ENCODE results near the gene UBE2L6. TPM values are rescaled to one million over a fixed set of nuclear protein-coding genes. Genes with fewer than 3 reads are reported as not detected.

Gene UBE2L6
- polyA plus RNA-seq, 2 of the 4 experiments (the other 2 are of a cell fraction), result 14.8 to 18.2 TPM

- TF ChIP-seq ELK1 (IDR thresholded peaks at IDR 0.05; ENCODE audit: low read depth, low read length), result no peak
- TF ChIP-seq CTCF (IDR thresholded peaks at IDR 0.05), result peak; percentile 96
- no peak for TF ChIP-seq FOXS1 (CRISPR knock-in tag; IDR thresholded peaks at IDR 0.05)
- TF ChIP-seq MAZ (IDR thresholded peaks at IDR 0.05; ENCODE audit: borderline replicate concordance, low read depth, low read length), result no peak
Measured at GRCh38 chr11:57527056-57527631, 40.3 kb downstream of the UBE2L6 start (continued).

DNA sequence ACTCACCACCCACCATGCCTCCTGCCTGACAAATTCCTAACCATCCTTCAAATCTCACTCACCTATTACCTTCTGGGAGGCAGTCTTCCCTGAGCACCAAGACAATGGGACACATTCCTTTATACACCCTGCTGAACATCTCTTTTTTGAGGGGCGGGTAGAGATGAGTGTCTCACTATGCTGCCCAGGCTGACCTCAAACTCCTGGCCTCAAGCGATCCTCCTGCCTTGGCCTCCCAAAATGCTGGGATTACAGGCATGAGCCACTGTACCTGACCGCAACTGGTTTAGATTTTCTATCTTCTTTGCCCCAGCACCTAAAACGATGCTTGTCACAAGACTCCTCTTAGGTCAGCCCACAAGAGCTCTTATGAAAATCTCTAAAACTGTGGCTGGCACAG lies 44.1 kb downstream of the UBE2L6 start:
- Histone ChIP-seq H3K4me1 (no peaks in the 10 kb centered on the region), H3K9me3 (no peaks in the 10 kb centered on the region), H3K4me3 (no peak overlapping the region), H3K27ac (no peak overlapping the region), H3K4me2 (no peak overlapping the region)
- ChIA-PET CTCF (interaction anchor here (0.6 to 11.3 kb wide), 6 partner anchors 7 to 175 kb away, joined by 4 to 299 read pairs (median 122); partner anchors contain the start of genes RTN4RL2 and SLC43A1), POLR2A (interaction anchor here (2.2 kb wide), 1 partner anchor 178 kb away, joined by 8 read pairs; no protein-coding TSS in a partner anchor)
- FAIRE-seq (no peak), DNase-seq (ENCODE audit: low read depth in 1 of 2, low spot score in 1 of 2) (no peak), ATAC-seq (no peak)
- 74% methylated on average over 4 of the region's 4 CpGs for WGBS (ENCODE audit: missing lambda C conversion rate)
- TF ChIP-seq PHF8 (IDR thresholded peaks at IDR 0.05; ENCODE audit: borderline replicate concordance, low read depth) (no peak), KDM1A (IDR thresholded peaks at IDR 0.05; ENCODE audit: low read depth) (no peak), CHD4 (IDR thresholded peaks at IDR 0.05; ENCODE audit: borderline replicate concordance) (no peak), HOXA7 (CRISPR knock-in tag; IDR thresholded peaks at IDR 0.05) (no peak)
- TF ChIP-seq, protein P1, sequence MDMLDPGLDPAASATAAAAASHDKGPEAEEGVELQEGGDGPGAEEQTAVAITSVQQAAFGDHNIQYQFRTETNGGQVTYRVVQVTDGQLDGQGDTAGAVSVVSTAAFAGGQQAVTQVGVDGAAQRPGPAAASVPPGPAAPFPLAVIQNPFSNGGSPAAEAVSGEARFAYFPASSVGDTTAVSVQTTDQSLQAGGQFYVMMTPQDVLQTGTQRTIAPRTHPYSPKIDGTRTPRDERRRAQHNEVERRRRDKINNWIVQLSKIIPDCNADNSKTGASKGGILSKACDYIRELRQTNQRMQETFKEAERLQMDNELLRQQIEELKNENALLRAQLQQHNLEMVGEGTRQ (IDR thresholded peaks at IDR 0.05), result no peak

- no peak for FAIRE-seq
- H3K4me2 ChIP-seq, result no peak overlapping the region
Measured at GRCh38 chr11:57521116-57521515, 46.4 kb downstream of the UBE2L6 start.

More at GRCh38 chr11:57521116-57521515, 46.4 kb downstream of the UBE2L6 start:
- no peak overlapping the region for H3K4me3 ChIP-seq
- DNase-seq (ENCODE audit: low read depth in 1 of 2, low spot score in 1 of 2), result no peak
- no peak for TF ChIP-seq EHF (CRISPR knock-in tag; IDR thresholded peaks at IDR 0.05)
- TF ChIP-seq, protein P2, sequence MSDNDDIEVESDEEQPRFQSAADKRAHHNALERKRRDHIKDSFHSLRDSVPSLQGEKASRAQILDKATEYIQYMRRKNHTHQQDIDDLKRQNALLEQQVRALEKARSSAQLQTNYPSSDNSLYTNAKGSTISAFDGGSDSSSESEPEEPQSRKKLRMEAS (IDR thresholded peaks at IDR 0.05), result no peak
- TF ChIP-seq, protein P3, sequence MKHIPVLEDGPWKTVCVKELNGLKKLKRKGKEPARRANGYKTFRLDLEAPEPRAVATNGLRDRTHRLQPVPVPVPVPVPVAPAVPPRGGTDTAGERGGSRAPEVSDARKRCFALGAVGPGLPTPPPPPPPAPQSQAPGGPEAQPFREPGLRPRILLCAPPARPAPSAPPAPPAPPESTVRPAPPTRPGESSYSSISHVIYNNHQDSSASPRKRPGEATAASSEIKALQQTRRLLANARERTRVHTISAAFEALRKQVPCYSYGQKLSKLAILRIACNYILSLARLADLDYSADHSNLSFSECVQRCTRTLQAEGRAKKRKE (CRISPR knock-in tag; IDR thresholded peaks at IDR 0.05; ENCODE audit: low read depth), result no peak
- TF ChIP-seq, protein P4, sequence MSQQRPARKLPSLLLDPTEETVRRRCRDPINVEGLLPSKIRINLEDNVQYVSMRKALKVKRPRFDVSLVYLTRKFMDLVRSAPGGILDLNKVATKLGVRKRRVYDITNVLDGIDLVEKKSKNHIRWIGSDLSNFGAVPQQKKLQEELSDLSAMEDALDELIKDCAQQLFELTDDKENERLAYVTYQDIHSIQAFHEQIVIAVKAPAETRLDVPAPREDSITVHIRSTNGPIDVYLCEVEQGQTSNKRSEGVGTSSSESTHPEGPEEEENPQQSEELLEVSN (IDR thresholded peaks at IDR 0.05; ENCODE audit: borderline replicate concordance, low read depth), result no peak
- no peak for TF ChIP-seq CBX8 (IDR thresholded peaks at IDR 0.05)
- TF ChIP-seq, protein P5, sequence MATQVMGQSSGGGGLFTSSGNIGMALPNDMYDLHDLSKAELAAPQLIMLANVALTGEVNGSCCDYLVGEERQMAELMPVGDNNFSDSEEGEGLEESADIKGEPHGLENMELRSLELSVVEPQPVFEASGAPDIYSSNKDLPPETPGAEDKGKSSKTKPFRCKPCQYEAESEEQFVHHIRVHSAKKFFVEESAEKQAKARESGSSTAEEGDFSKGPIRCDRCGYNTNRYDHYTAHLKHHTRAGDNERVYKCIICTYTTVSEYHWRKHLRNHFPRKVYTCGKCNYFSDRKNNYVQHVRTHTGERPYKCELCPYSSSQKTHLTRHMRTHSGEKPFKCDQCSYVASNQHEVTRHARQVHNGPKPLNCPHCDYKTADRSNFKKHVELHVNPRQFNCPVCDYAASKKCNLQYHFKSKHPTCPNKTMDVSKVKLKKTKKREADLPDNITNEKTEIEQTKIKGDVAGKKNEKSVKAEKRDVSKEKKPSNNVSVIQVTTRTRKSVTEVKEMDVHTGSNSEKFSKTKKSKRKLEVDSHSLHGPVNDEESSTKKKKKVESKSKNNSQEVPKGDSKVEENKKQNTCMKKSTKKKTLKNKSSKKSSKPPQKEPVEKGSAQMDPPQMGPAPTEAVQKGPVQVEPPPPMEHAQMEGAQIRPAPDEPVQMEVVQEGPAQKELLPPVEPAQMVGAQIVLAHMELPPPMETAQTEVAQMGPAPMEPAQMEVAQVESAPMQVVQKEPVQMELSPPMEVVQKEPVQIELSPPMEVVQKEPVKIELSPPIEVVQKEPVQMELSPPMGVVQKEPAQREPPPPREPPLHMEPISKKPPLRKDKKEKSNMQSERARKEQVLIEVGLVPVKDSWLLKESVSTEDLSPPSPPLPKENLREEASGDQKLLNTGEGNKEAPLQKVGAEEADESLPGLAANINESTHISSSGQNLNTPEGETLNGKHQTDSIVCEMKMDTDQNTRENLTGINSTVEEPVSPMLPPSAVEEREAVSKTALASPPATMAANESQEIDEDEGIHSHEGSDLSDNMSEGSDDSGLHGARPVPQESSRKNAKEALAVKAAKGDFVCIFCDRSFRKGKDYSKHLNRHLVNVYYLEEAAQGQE (IDR thresholded peaks at IDR 0.05), result no peak
- no peak for TF ChIP-seq HOXB5 (CRISPR knock-in tag; IDR thresholded peaks at IDR 0.05)
- TF ChIP-seq CEBPB (IDR thresholded peaks at IDR 0.05), result no peak
- TF ChIP-seq FOSL2 (IDR thresholded peaks at IDR 0.05), result no peak
- no peak for TF ChIP-seq FOSL2 (CRISPR knock-in tag; IDR thresholded peaks at IDR 0.05)
- no peak for TF ChIP-seq HDAC2 (IDR thresholded peaks at IDR 0.05)
- TF ChIP-seq CHD2 (IDR thresholded peaks at IDR 0.05; ENCODE audit: low read length, partially characterized antibody), result no peak
- WGBS (ENCODE audit: missing lambda C conversion rate), result 92% methylated on average over 2 of the region's 2 CpGs
- H3K27ac ChIP-seq, result no peak overlapping the region
- ChIA-PET POLR2A (no interaction called here), CTCF (interaction anchor here (0.6 to 8.6 kb wide), 6 partner anchors 19 to 230 kb away, joined by 3 to 67 read pairs (median 4); partner anchors contain the start of genes BTBD18 and RTN4RL2)
- ATAC-seq, result no peak
- peaks cover 2% of the 10 kb centered on the region; the same call in 1 of the 3 replicates for H3K4me1 ChIP-seq
- no peaks in the 10 kb centered on the region for H3K9me3 ChIP-seq

All from A549 (cell line).